CD4-positive, alpha-beta memory T cell (primary cell): Measurements from ENCODE around the gene ATP2B2. TPM values are rescaled to one million over a fixed set of nuclear protein-coding genes. Genes with fewer than 3 reads are reported as not detected.
A peak's percentile ranks its signal among the peaks of the same experiment; 100 is the strongest.

Source experiments
- CTCF ChIA-PET: fragments of 350-600 bp; sonication (Branson Sonifier 250); formaldehyde crosslinking; loops from one replicate; lab custom pipeline; 2021; ENCODE audit warnings: inconsistent platforms; ENCODE audit not compliant: partially characterized antibody; lab: Charles Lee
- POLR2A ChIA-PET: fragments of 350-600 bp; sonication (Branson Sonifier 250); formaldehyde crosslinking; loops from one replicate; lab custom pipeline; 2021; ENCODE audit not compliant: partially characterized antibody; lab: Charles Lee
- DNase-seq, 5 donors: peaks; one replicate each; pipeline versions ENCODE4 v3.0.0 to v3.0.0-alpha.2; 2020 to 2022; ENCODE audit warnings: mixed read lengths in 1 of 5
- H3K27ac ChIP-seq: one replicate; pipeline ENCODE4 v1.7.0; 2013; ENCODE audit warnings: low read depth, low read length
- H3K27me3 ChIP-seq: 2 replicates; pipeline ENCODE4 v1.7.0; 2013; ENCODE audit warnings: mild to moderate bottlenecking, low read length, moderate library complexity; ENCODE audit not compliant: insufficient read depth
- H3K36me3 ChIP-seq: 2 replicates; pipeline ENCODE4 v1.7.0; 2013; ENCODE audit warnings: mild to moderate bottlenecking, low read length, moderate library complexity; ENCODE audit not compliant: insufficient read depth
- H3K4me1 ChIP-seq: 2 replicates; pipeline ENCODE4 v1.7.0; 2013; ENCODE audit warnings: mild to moderate bottlenecking, low read length, moderate library complexity; ENCODE audit not compliant: insufficient read depth
- H3K4me3 ChIP-seq, 2 donors: one replicate each; pipeline ENCODE4 v1.7.0; 2013; ENCODE audit warnings: low read length in 2 of 2, mild to moderate bottlenecking in 1 of 2
- H3K9me3 ChIP-seq, 2 donors: one replicate each; pipeline ENCODE4 v1.7.0; 2013; ENCODE audit warnings: low read length in 2 of 2, control low read depth in 1 of 2; ENCODE audit not compliant: control insufficient read depth in 1 of 2
- H3K27ac Mint-ChIP-seq, 7 donors: one replicate each; pipeline ENCODE4 v1.8.0; 2020 to 2021; ENCODE audit warnings: mixed read lengths in 7 of 7, mild to moderate bottlenecking in 6 of 7, inconsistent platforms in 3 of 7, moderate library complexity in 3 of 7
- H3K27me3 Mint-ChIP-seq, 2 donors: one replicate each; pipeline ENCODE4 v1.8.0; 2020 to 2021; ENCODE audit warnings: mixed read lengths in 2 of 2
- H3K36me3 Mint-ChIP-seq, 2 donors: one replicate each; pipeline ENCODE4 v1.8.0; 2020 to 2021; ENCODE audit warnings: mixed read lengths in 2 of 2, inconsistent platforms in 1 of 2, mild to moderate bottlenecking in 1 of 2
- H3K4me1 Mint-ChIP-seq, 4 donors: one replicate each; pipeline ENCODE4 v1.8.0; 2020 to 2021; ENCODE audit warnings: mixed read lengths in 4 of 4, mild to moderate bottlenecking in 1 of 4
- H3K4me3 Mint-ChIP-seq, 8 donors: one replicate each; pipeline ENCODE4 v1.8.0; 2020 to 2021; ENCODE audit warnings: mixed read lengths in 8 of 8, mild to moderate bottlenecking in 7 of 8, moderate library complexity in 6 of 8, inconsistent platforms in 3 of 8
- H3K9me3 Mint-ChIP-seq, 8 donors: one replicate each; pipeline ENCODE4 v1.8.0; 2020 to 2021; ENCODE audit warnings: mixed read lengths in 8 of 8, mild to moderate bottlenecking in 5 of 8, inconsistent platforms in 3 of 8, moderate library complexity in 1 of 8
- intact Hi-C: fragments of 100-400 bp; cut with micrococcal nuclease; formaldehyde crosslinking; loops from one replicate; pipeline ENCODE4 v1.15.1; 2023
- polyA plus RNA-seq, 2 donors: library from polyadenylated mRNA; unstranded; fragments of 300-500 nt; fragmentation: Illumina TruSeq; gene quantifications; one replicate each; pipeline ENCODE4 v1.2.3, GENCODE V29; 2021
- total RNA-seq, 2 experiments: library from RNA; stranded (reverse); gene quantifications; one replicate each; pipeline ENCODE4 v1.2.3, GENCODE V29; 2021

Gene ATP2B2
- total and polyA plus RNA-seq, 4 experiments from 2014 or later: not detected

DNA sequence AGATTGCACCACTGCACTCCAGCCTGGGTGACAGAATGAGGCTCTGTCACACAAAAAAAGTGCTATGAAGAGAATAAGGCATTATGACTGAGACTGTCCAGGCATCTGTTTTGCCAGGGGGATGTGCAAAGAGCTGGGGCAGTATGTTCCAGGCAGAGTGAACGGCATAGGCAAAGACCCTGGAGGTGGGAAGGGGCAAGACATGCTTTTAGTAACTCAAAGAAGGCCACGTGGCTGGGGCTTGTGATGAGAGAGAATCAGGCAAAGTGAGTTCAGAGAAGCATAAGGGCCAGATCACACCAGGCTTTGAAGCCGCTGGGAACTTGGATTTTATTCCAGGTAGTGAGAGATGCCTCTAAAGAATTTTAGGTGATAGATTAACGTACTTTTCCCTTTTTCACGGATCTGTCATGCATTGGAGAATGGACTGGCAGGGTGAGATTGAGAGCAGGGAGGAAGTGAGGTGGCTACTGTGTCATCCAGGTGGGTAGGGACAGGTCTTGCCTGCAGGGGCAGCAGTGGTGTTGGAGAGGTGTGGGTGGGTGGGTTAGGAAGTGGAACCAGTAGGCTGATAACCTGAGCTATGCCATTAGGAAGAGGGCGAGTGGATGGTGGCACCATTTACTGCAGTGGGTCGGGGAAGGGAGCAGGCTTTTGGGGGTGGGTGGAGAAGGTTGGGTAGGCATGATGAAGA, 31.7 kb downstream of the ATP2B2 start:
- H3K4me3 ChIP-seq: no peak overlapping the region
- H3K9me3 Mint-ChIP-seq: peaks cover 0 to 4% (median 4%) of the 10 kb centered on the region in 8 donors
- intact Hi-C loops: no loop called here
- no peaks in the 10 kb centered on the region for H3K36me3 ChIP-seq
- H3K27ac ChIP-seq: no peak overlapping the region
- peaks cover 9 to 19% of the 10 kb centered on the region in 2 donors for H3K27me3 Mint-ChIP-seq
- H3K27ac Mint-ChIP-seq: peak overlapping the region in 1 of 7 donors; percentile 45
- H3K4me1 ChIP-seq: no peaks in the 10 kb centered on the region
- H3K27me3 ChIP-seq: no peaks in the 10 kb centered on the region
- ChIA-PET POLR2A (no interaction called here), CTCF (no interaction called here)
- peaks cover 0 to 5% (median under 1%) of the 10 kb centered on the region in 4 donors for H3K4me1 Mint-ChIP-seq
- no peak overlapping the region for H3K4me3 Mint-ChIP-seq
- H3K9me3 ChIP-seq: no peaks in the 10 kb centered on the region
- DNase-seq: no peak
- H3K36me3 Mint-ChIP-seq: peaks cover 0 to 5% of the 10 kb centered on the region in 2 donors

DNA sequence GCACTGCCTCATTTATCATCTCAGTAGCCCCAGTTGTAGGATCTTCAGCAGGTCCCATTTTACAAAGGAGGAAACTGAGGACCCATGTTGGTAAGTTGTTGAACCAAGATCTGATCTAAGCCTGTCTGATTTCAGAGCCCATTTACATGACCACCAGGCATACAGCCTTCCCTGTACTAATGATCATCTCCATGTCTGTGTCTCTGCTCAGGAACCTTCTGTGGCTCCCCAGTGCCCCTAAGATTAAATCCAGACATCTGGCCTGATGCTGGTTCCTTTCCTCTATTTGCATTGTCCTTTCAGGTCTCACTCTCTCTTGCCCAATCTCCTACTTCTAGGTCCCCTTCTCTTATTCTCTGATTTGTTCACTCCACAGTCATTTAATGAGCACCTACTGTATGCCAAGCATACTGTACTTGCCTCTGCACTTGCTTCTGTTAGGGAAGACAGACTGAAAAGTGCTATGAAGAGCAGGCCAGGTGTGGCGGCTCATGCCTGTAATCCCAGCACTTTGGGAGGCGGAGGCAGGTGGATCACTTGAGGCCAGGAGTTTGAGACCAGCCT, 32.4 kb downstream of the ATP2B2 start:
- Histone ChIP-seq H3K27ac (no peak overlapping the region), H3K27me3 (no peaks in the 10 kb centered on the region), H3K9me3 (no peaks in the 10 kb centered on the region), H3K4me1 (no peaks in the 10 kb centered on the region), H3K4me3 (no peak overlapping the region), H3K36me3 (no peaks in the 10 kb centered on the region)
- Mint-ChIP-seq H3K27ac (peak overlapping the region in 1 of 7 donors; percentile 29), H3K9me3 (no peaks in the 10 kb centered on the region), H3K4me3 (no peak overlapping the region), H3K36me3 (no peaks in the 10 kb centered on the region), H3K27me3 (peaks cover 10 to 22% of the 10 kb centered on the region in 2 donors), H3K4me1 (peaks cover 0 to 5% (median under 1%) of the 10 kb centered on the region in 4 donors)
- ChIA-PET CTCF (no interaction called here), POLR2A (no interaction called here)
- intact Hi-C loops: no loop called here
- no peak for DNase-seq

DNA sequence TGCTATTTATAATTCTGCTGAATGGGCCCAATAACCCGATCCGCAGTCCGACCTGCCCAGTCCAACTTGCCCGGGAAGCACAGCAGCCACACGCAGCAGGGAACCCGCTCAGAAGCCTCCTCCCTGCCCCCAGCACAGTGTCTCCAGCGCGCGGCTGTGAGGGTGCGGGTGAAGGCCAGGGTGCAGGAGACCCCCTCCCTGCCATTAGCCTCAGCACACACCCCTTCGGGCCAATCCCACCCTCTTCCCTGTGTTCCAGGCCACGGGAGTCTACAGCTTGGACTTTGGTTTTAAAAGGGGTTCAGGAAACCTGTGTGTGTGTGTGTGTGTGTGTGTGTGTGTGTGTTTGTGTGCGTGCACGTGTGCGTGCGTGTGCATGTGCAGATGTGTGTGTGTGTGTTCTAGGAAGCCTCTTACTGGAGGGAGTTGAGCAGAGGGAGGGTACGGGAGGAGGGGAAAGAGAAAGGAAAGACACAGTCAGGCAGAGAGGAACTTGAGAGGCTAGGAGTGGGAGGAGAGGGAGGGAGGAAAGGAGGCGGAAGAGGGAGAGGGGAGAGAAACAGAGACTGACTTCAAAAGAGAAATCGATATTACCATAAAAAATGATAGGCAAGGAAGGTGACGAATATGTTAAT, 34.2 kb downstream of the ATP2B2 start:
- Histone ChIP-seq H3K27me3 (no peaks in the 10 kb centered on the region), H3K4me1 (no peaks in the 10 kb centered on the region), H3K4me3 (no peak overlapping the region), H3K27ac (no peak overlapping the region), H3K36me3 (no peaks in the 10 kb centered on the region), H3K9me3 (no peaks in the 10 kb centered on the region)
- intact Hi-C loops: no loop called here
- peaks cover 0 to 5% (median under 1%) of the 10 kb centered on the region in 4 donors for H3K4me1 Mint-ChIP-seq
- peak overlapping the region in 1 of 7 donors; percentile 31 for H3K27ac Mint-ChIP-seq
- no peaks in the 10 kb centered on the region for H3K36me3 Mint-ChIP-seq
- no peak for DNase-seq
- peaks cover 11 to 24% of the 10 kb centered on the region in 2 donors for H3K27me3 Mint-ChIP-seq
- no peaks in the 10 kb centered on the region for H3K9me3 Mint-ChIP-seq
- ChIA-PET CTCF (no interaction called here), POLR2A (no interaction called here)
- H3K4me3 Mint-ChIP-seq: peak overlapping the region in 1 of 8 donors; percentile 44

DNA sequence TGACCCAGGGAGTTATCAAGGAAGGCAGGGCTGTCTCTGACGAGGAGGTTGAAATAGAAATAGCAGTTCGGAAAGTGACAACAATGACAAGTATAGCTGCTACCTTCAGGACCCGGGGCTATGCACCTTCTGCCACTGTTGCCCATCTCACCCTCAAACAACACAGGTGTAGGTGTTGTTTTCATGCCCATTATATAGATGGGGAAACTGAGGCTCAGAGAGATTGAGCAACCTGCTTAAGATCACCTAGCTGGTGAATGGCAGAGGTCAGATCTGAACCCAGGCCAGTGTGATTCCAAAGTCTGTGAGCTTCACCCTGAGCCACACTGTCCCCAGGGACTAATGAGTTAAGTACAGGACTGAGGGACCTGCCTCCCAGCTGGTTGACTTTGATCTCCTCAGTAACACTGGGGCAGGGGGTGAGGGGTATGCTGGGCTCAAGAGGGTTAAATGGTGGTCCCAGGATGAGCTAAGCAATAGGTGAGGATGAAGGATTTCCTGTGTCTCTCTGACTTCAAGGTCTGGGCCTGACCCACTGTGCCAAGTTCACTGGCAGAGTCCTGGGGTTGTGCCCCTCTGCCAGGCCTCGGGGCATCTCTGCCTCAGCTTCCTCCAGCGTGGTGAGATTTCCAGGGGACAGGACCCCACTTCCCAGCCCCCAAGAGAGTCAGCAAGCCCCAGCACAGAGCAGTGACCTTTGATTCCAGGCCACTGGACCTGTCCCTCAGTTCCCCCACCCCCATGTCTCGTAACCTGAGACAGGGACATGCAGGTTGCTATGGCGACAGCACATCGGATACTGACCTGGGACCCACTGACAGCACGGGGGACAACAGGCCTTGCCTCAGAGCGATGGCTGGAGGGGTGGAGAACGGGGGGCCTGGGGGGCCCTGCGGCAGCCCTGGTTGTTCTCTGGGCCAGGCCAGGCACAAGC, 35.0 kb downstream of the ATP2B2 start:
- Histone ChIP-seq H3K9me3 (no peaks in the 10 kb centered on the region), H3K4me1 (no peaks in the 10 kb centered on the region), H3K4me3 (no peak overlapping the region), H3K27ac (no peak overlapping the region), H3K27me3 (no peaks in the 10 kb centered on the region), H3K36me3 (no peaks in the 10 kb centered on the region)
- no peaks in the 10 kb centered on the region for H3K36me3 Mint-ChIP-seq
- H3K27me3 Mint-ChIP-seq: peaks cover 11 to 25% of the 10 kb centered on the region in 2 donors
- H3K4me1 Mint-ChIP-seq: peaks cover 0 to 5% (median under 1%) of the 10 kb centered on the region in 4 donors
- intact Hi-C loops: no loop called here
- H3K4me3 Mint-ChIP-seq: no peak overlapping the region
- no peak for DNase-seq
- ChIA-PET POLR2A (no interaction called here), CTCF (no interaction called here)
- H3K27ac Mint-ChIP-seq: no peak overlapping the region
- H3K9me3 Mint-ChIP-seq: no peaks in the 10 kb centered on the region

DNA sequence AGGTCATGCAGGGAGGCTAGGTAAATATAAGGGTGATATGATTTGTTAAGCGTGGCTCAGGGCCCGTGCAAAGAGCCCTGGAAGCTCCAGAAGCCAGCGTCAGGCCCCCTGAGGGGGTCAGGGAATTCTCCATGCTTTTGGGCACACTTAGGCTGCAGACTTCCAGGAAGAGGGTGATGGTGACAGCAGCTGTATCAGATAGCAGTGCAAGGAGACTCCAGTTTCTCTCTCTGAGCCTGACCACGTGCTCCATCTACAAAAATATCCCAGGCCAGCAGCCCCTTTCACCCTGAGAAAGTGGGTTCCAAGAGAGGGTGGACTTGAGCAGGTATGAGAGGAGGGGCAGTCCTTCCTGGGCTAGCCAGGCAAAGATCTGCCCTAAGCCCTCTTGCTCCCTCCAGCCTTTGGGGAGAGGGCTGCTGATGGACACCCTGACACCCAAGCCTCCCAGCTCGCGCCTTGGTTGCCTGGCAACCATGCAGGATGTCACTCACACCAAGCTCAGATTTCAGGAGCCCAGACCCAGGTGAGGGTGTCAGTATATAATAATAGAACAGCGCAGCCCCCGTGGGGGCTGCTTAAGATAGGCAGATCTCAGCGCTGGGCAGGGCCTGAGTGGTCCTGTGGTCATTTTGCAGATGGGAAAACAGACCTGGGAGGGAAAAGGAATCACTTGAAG, 35.8 kb downstream of the ATP2B2 start:
- no peaks in the 10 kb centered on the region for H3K9me3 Mint-ChIP-seq
- Histone ChIP-seq H3K9me3 (no peaks in the 10 kb centered on the region), H3K4me1 (no peaks in the 10 kb centered on the region), H3K27ac (no peak overlapping the region), H3K36me3 (no peaks in the 10 kb centered on the region), H3K27me3 (no peaks in the 10 kb centered on the region), H3K4me3 (no peak overlapping the region)
- H3K36me3 Mint-ChIP-seq: no peaks in the 10 kb centered on the region
- peaks cover 11 to 28% of the 10 kb centered on the region in 2 donors for H3K27me3 Mint-ChIP-seq
- ChIA-PET CTCF (no interaction called here), POLR2A (no interaction called here)
- peaks cover 0 to 5% (median under 1%) of the 10 kb centered on the region in 4 donors for H3K4me1 Mint-ChIP-seq
- H3K27ac Mint-ChIP-seq: no peak overlapping the region
- no peak for DNase-seq
- intact Hi-C loops: no loop called here
- H3K4me3 Mint-ChIP-seq: no peak overlapping the region

DNA sequence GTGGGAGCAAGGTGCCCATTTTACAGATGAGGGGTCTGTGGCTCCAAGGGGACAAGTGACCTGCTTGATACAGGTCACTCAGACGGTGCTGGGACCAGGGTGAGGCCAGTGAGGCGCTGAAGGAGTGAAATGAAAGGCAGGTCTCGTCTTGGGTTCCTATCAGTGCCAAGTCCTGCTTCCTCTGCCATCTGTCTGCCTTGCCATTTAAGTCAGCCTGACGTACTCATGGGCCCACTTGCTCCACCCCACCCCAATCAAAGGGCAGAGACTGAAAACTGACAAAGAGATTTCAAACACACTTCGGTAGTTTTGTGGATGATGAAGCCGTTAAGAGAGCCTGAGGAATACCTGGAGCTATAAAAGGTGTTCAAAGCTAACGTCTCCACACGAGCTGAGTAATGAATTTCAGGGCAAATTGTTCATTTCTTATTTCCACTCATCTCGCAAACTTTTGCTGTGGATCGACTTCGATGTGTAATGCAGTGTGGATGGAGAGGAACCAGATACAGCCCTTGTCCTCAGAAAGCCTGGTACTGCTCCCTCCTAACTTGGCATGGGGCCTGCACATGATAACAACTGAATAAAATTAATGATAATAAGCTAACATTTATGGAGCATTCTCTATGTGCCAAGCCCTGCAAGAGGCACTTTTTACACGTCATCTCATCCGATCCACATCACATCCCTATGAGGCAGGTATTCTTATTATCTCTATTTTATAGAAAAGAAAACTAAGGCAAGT, 36.6 kb downstream of the ATP2B2 start:
- H3K27me3 ChIP-seq: no peaks in the 10 kb centered on the region
- H3K4me1 Mint-ChIP-seq: peaks cover 0 to 5% (median under 1%) of the 10 kb centered on the region in 4 donors
- no peaks in the 10 kb centered on the region for H3K4me1 ChIP-seq
- H3K36me3 ChIP-seq: no peaks in the 10 kb centered on the region
- DNase-seq: no peak
- no peaks in the 10 kb centered on the region for H3K36me3 Mint-ChIP-seq
- H3K4me3 ChIP-seq: no peak overlapping the region
- no peaks in the 10 kb centered on the region for H3K9me3 ChIP-seq
- peaks cover 11 to 28% of the 10 kb centered on the region in 2 donors for H3K27me3 Mint-ChIP-seq
- ChIA-PET POLR2A (no interaction called here), CTCF (no interaction called here)
- intact Hi-C loops: no loop called here
- no peak overlapping the region for H3K27ac ChIP-seq
- H3K4me3 Mint-ChIP-seq: no peak overlapping the region
- H3K27ac Mint-ChIP-seq: no peak overlapping the region
- no peaks in the 10 kb centered on the region for H3K9me3 Mint-ChIP-seq
